ENCODE results near the gene KRTAP5-3. TPM values are rescaled to one million over a fixed set of nuclear protein-coding genes. Genes with fewer than 3 reads are reported as not detected.

KRTAP5-3 gene
- total and polyA plus RNA-seq, 2 experiments from 2014 or later, result not detected

DNA sequence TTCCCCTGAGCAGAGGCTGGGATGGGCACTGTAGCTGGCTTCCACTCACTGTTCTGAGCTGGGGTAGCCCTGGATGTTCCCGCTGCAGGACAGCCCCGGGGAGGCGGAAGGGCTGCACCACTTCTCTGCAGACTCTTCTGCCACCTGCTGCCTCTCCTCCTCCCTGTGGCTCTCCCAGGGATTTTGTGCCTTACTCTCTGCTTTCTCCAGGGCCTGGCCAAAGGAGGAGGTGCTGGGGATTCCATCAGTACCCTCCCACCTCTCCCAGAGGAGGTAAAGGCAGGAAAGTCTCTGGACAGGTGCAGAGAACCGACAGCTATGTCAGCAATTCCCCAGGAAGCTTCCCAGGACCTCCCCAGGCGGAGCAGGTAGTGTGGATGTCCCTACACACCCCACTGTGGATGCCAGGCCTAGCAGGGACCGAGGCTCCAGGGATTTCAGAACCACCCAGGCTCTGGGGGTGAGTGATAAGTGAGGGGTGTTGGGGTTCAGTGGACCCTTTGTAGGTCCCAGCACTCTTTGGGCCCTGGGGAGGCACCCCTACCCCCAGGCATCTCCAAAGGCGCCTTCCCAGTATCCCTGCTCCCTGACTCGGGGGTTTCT lies 47.5 kb downstream of the KRTAP5-3 start:
- 79 to 83% methylated on average over 8 of the region's 8 CpGs for WGBS, 2 experiments (ENCODE audit: low coverage in 1 of 2, low lambda C conversion rate in 2 of 2, missing lambda C conversion rate in 2 of 2)
- no peak for DNase-seq
- TF ChIP-seq EZH2phosphoT487 (IDR thresholded peaks at IDR 0.05; ENCODE audit: insufficient read depth, low read depth) (no peak), EZH2 (IDR thresholded peaks at IDR 0.05; ENCODE audit: insufficient read depth, poor library complexity, severe bottlenecking) (no peak)
- Histone ChIP-seq H3K9me3 (ENCODE audit: low read depth) (no peaks in the 10 kb centered on the region), H3K4me1 (ENCODE audit: insufficient read depth) (peaks cover 13% of the 10 kb centered on the region), H3K4me2 (ENCODE audit: unreplicated experiment) (no peak overlapping the region), H3K36me3 (ENCODE audit: low read depth) (no peaks in the 10 kb centered on the region), H2AFZ (no peak overlapping the region), H3K9ac (no peak overlapping the region), H3K27ac (no peak overlapping the region), H3K27me3 (replicated peaks; ENCODE audit: insufficient read depth) (no peaks in the 10 kb centered on the region), H3K79me2 (ENCODE audit: insufficient read depth) (no peaks in the 10 kb centered on the region), H4K20me1 (ENCODE audit: insufficient read depth) (no peaks in the 10 kb centered on the region), H3K9me2 (ENCODE audit: insufficient read depth) (no peaks in the 10 kb centered on the region), H3K4me3 (no peak overlapping the region), H3F3A (ENCODE audit: insufficient read depth) (no peaks in the 10 kb centered on the region)
- in situ Hi-C loops (cut with MboI), result no loop called here

DNA sequence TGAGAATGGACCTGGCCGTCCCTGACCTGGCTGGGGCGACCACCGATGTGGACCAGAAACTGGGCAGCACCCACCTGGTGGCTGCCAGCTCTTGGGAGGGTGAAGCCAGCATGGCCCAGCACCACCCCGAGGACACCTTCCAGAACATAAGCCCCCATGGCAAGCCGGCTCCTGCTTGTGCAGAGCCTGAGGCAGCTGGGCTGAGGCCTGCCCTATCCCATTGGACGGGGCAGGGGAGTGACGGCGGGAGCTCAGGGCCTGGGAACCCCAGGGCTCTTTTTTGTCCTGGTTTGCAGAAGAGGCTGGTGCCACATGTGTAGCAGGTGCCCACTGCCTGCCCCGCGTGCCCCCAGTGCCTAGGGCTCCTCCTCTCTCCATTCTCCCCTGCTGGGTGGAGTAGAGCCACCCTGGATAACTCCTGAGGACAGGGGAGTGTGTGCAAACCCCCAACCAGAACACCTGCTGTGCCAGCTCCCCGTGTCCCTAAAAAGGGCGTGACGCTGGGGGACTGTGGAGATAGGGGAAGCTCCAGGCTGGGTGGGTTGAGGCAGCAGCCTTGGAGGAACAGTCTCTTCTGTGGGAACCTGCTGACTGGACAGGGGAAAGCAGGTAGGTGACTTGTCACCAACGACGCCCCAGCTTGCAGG lies 48.1 kb downstream of the KRTAP5-3 start:
- Histone ChIP-seq H3K4me3 (no peak overlapping the region), H3K9me2 (ENCODE audit: insufficient read depth) (no peaks in the 10 kb centered on the region), H3K4me2 (ENCODE audit: unreplicated experiment) (no peak overlapping the region), H3K4me1 (ENCODE audit: insufficient read depth) (peaks cover 13% of the 10 kb centered on the region), H3K79me2 (ENCODE audit: insufficient read depth) (no peaks in the 10 kb centered on the region), H3K27ac (no peak overlapping the region), H3F3A (ENCODE audit: insufficient read depth) (no peaks in the 10 kb centered on the region), H3K9me3 (ENCODE audit: low read depth) (no peaks in the 10 kb centered on the region), H3K27me3 (replicated peaks; ENCODE audit: insufficient read depth) (no peaks in the 10 kb centered on the region), H2AFZ (no peak overlapping the region), H4K20me1 (ENCODE audit: insufficient read depth) (no peaks in the 10 kb centered on the region), H3K9ac (no peak overlapping the region), H3K36me3 (ENCODE audit: low read depth) (no peaks in the 10 kb centered on the region)
- DNase-seq, result no peak
- no peak for TF ChIP-seq EZH2phosphoT487 (IDR thresholded peaks at IDR 0.05; ENCODE audit: insufficient read depth, low read depth)
- no peak for TF ChIP-seq EZH2 (IDR thresholded peaks at IDR 0.05; ENCODE audit: insufficient read depth, poor library complexity, severe bottlenecking)
- in situ Hi-C loops (cut with MboI), result no loop called here
- 63 to 65% methylated on average over 14 to 15 of the region's 15 CpGs for WGBS, 2 experiments (ENCODE audit: low coverage in 1 of 2, low lambda C conversion rate in 2 of 2, missing lambda C conversion rate in 2 of 2)

DNA sequence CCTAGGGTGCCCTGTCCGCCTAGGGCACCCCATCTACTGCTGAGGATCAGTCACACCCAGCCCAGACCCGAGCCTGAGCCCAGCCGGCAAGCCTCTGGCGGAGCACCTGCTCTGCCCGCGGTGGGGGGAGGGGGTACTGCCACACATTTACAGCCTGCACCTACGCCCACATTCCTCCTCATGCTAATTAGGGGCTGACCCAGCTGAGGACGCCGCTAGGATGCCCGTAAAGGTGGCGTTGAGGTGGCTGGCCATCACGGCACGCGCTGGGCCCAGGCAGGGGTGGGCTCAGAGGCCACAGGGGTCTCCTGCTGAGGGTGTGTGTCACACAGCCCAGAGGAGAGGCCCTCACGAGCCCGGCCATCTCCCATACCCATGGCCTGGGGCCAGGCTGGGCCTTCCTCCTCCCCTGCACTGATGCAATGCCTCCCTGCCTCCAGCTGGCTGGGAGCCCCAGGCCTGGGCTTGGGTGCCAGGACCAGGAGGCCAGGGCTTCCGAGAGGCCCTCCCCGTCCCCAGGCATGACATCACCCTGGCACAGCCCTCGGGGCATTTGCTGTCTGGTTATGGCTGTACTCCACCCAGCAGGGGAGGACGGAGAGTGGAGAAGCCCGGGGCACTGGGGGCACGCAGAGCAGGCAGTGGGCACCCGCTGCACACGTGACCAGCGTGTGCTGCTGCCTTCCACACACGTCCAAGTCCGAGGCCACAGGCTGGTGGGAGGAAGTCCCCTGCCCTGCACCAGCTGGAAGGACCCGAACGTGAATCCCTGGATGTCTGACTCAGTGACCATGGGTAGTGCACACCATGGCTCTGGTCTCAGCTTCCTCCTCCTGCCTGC lies 48.9 kb downstream of the KRTAP5-3 start:
- Histone ChIP-seq H3K4me1 (ENCODE audit: insufficient read depth) (peaks cover 13% of the 10 kb centered on the region), H3K9me2 (ENCODE audit: insufficient read depth) (no peaks in the 10 kb centered on the region), H3K9ac (peak overlapping the region; percentile 35; the same call in 1 of the 2 replicates), H4K20me1 (ENCODE audit: insufficient read depth) (no peaks in the 10 kb centered on the region), H3K79me2 (ENCODE audit: insufficient read depth) (no peaks in the 10 kb centered on the region), H3K4me2 (ENCODE audit: unreplicated experiment) (no peak overlapping the region), H3K36me3 (ENCODE audit: low read depth) (no peaks in the 10 kb centered on the region), H3K9me3 (ENCODE audit: low read depth) (no peaks in the 10 kb centered on the region), H3K4me3 (no peak overlapping the region), H3K27ac (0 out of 2 replicates have a peak overlapping the region, but pooled peaks have one; percentile 22), H3K27me3 (replicated peaks; ENCODE audit: insufficient read depth) (no peaks in the 10 kb centered on the region), H3F3A (ENCODE audit: insufficient read depth) (no peaks in the 10 kb centered on the region), H2AFZ (peak overlapping the region; percentile 40; the same call in 1 of the 2 replicates)
- in situ Hi-C loops (cut with MboI), result no loop called here
- no peak for TF ChIP-seq EZH2 (IDR thresholded peaks at IDR 0.05; ENCODE audit: insufficient read depth, poor library complexity, severe bottlenecking)
- TF ChIP-seq EZH2phosphoT487 (IDR thresholded peaks at IDR 0.05; ENCODE audit: insufficient read depth, low read depth), result no peak
- peak; percentile 89 for DNase-seq
- 21 to 24% methylated on average over 25 to 28 of the region's 29 CpGs for WGBS, 2 experiments (ENCODE audit: low coverage in 1 of 2, low lambda C conversion rate in 2 of 2, missing lambda C conversion rate in 2 of 2)

DNA sequence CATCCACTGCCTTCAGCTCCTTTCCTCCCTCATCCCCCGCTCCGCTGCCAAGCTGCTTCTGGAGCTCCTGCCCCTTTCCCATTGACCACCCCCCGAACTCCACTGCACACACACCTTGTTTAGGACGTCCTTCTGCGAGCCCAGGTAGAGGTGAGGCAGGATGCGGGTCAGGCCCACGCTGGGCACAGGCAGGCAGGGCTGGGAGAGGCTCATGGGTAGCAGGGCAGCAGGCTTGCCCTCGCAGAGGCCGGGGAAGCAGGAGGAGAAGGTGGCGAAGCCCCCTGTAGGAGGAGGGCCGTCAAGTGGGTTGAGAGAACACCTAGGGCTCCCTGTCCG lies 49.5 kb downstream of the KRTAP5-3 start:
- Histone ChIP-seq H4K20me1 (ENCODE audit: insufficient read depth) (no peaks in the 10 kb centered on the region), H3K27me3 (replicated peaks; ENCODE audit: insufficient read depth) (no peaks in the 10 kb centered on the region), H3K9me2 (ENCODE audit: insufficient read depth) (no peaks in the 10 kb centered on the region), H3K9me3 (ENCODE audit: low read depth) (no peaks in the 10 kb centered on the region), H3F3A (ENCODE audit: insufficient read depth) (no peaks in the 10 kb centered on the region), H3K4me3 (no peak overlapping the region), H3K9ac (peak overlapping the region; percentile 20; the same call in 1 of the 2 replicates), H3K36me3 (ENCODE audit: low read depth) (no peaks in the 10 kb centered on the region), H3K79me2 (ENCODE audit: insufficient read depth) (no peaks in the 10 kb centered on the region), H2AFZ (0 out of 2 replicates have a peak overlapping the region, but pooled peaks have one; percentile 9), H3K4me1 (ENCODE audit: insufficient read depth) (peaks cover 13% of the 10 kb centered on the region), H3K27ac (no peak overlapping the region), H3K4me2 (ENCODE audit: unreplicated experiment) (peak overlapping the region; percentile 15)
- DNase-seq, result no peak
- no peak for TF ChIP-seq EZH2 (IDR thresholded peaks at IDR 0.05; ENCODE audit: insufficient read depth, poor library complexity, severe bottlenecking)
- no peak for TF ChIP-seq EZH2phosphoT487 (IDR thresholded peaks at IDR 0.05; ENCODE audit: insufficient read depth, low read depth)
- in situ Hi-C loops (cut with MboI), result no loop called here
- WGBS, 2 experiments (ENCODE audit: low coverage in 1 of 2, low lambda C conversion rate in 2 of 2, missing lambda C conversion rate in 2 of 2), result 50 to 67% methylated on average over 12 of the region's 12 CpGs
